ENCODE results near the gene TBX2. TPM values are rescaled to one million over a fixed set of nuclear protein-coding genes. Genes with fewer than 3 reads are reported as not detected.

TBX2 gene
- polyA plus RNA-seq, 1 donor (not counting 4 experiments of a cell fraction or from before 2014, with no cell fraction given) = not detected

DNA sequence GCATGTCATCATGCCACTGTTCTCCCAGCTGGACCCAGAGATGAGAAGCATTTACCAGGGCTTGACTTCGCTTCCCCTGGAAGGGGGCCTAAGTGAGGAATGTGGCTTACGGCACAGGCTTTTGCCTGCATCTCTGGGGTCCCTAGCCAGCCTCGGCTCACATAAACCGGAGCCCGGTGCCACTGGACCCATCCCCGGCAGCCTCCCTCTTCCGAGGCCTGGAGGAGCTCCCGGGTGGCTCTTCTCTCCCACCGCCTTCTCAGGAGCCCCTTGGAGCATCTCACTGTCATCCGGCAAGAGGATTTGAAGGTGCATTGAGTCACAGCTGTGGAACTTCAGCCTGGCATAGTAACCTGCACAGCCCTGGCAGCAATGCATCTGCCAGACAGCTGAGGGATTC is 29.9 kb upstream of the TBX2 start:
- no peaks in the 10 kb centered on the region for H3K79me2 ChIP-seq (ENCODE audit: control insufficient read depth, insufficient read depth, low read length)
- H3K9ac ChIP-seq (ENCODE audit: control insufficient read depth, extremely low read depth, insufficient read depth, low read length) = no peak overlapping the region
- no peaks in the 10 kb centered on the region for H3K9me3 ChIP-seq (ENCODE audit: control insufficient read depth, low read depth, low read length)
- no peaks in the 10 kb centered on the region for H3K27me3 ChIP-seq (ENCODE audit: control insufficient read depth, extremely low read depth, insufficient read depth, low read length)
- H4K20me1 ChIP-seq (ENCODE audit: control insufficient read depth, extremely low read depth, insufficient read depth, low read length) = no peaks in the 10 kb centered on the region
- no peak for DNase-seq (ENCODE audit: low read depth, low spot score)
- no peak for FAIRE-seq
- H3K4me2 ChIP-seq (ENCODE audit: control insufficient read depth, extremely low read depth, insufficient read depth, low read depth, low read length) = no peak overlapping the region
- no peaks in the 10 kb centered on the region for H3K4me1 ChIP-seq (ENCODE audit: control insufficient read depth, extremely low read depth, insufficient read depth, low read length)
- no peak overlapping the region for H3K27ac ChIP-seq (ENCODE audit: control insufficient read depth, insufficient read depth, low read length)
- H3K9me1 ChIP-seq (ENCODE audit: control insufficient read depth, extremely low read depth, insufficient read depth, low read length) = no peaks in the 10 kb centered on the region
- no peaks in the 10 kb centered on the region for H3K36me3 ChIP-seq (ENCODE audit: control insufficient read depth in 2 of 2, extremely low read depth in 1 of 2, insufficient read depth in 2 of 2, low read length in 2 of 2)
- dilution Hi-C loops (cut with MboI; ENCODE audit: extremely low pct_ligation_motif_present, low sequenced_read_pairs) = no loop called here
- TF ChIP-seq, protein P1, sequence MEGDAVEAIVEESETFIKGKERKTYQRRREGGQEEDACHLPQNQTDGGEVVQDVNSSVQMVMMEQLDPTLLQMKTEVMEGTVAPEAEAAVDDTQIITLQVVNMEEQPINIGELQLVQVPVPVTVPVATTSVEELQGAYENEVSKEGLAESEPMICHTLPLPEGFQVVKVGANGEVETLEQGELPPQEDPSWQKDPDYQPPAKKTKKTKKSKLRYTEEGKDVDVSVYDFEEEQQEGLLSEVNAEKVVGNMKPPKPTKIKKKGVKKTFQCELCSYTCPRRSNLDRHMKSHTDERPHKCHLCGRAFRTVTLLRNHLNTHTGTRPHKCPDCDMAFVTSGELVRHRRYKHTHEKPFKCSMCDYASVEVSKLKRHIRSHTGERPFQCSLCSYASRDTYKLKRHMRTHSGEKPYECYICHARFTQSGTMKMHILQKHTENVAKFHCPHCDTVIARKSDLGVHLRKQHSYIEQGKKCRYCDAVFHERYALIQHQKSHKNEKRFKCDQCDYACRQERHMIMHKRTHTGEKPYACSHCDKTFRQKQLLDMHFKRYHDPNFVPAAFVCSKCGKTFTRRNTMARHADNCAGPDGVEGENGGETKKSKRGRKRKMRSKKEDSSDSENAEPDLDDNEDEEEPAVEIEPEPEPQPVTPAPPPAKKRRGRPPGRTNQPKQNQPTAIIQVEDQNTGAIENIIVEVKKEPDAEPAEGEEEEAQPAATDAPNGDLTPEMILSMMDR (optimal IDR thresholded peaks at IDR 0.05 in 1 of 3, IDR thresholded peaks at IDR 0.05 in 1 of 3, conservative IDR thresholded peaks at IDR 0.05 in 1 of 3; ENCODE audit: extremely low read depth in 1 of 3, insufficient read depth in 2 of 3, low read length in 3 of 3) = no peak
- no peak for TF ChIP-seq EZH2 (IDR thresholded peaks at IDR 0.05; ENCODE audit: low read length)
- no peak overlapping the region for H3K4me3 ChIP-seq (ENCODE audit: control insufficient read depth in 2 of 3, extremely low read depth in 1 of 3, insufficient read depth in 2 of 3, low read depth in 1 of 3, low read length in 3 of 3)
- no peak overlapping the region for H2AFZ ChIP-seq (ENCODE audit: control insufficient read depth, low read length)

DNA sequence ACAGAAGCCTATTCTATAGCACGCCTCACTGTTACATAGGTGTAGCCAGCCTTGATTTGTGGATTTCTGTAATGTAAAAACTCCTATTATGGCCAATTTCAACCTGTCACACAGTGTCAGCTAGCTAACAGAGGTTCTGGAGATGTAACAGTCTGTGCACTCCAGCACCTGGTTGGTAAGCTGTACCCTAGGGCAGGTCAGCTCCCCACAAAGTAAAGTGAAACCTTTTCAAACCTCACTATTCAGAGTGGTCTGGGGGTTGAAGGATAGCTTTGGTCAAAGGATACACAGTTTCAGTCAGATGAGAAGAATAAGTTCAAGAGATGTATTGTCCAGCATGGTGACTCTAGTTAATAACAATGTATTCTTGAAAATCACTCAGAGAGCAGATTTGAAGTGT is 28.5 kb upstream of the TBX2 start:
- H2AFZ ChIP-seq (ENCODE audit: control insufficient read depth, low read length) = no peak overlapping the region
- DNase-seq (ENCODE audit: low read depth, low spot score) = no peak
- no peaks in the 10 kb centered on the region for H3K4me1 ChIP-seq (ENCODE audit: control insufficient read depth, extremely low read depth, insufficient read depth, low read length)
- FAIRE-seq = no peak
- H3K4me2 ChIP-seq (ENCODE audit: control insufficient read depth, extremely low read depth, insufficient read depth, low read depth, low read length) = no peak overlapping the region
- H3K79me2 ChIP-seq (ENCODE audit: control insufficient read depth, insufficient read depth, low read length) = no peaks in the 10 kb centered on the region
- H3K9ac ChIP-seq (ENCODE audit: control insufficient read depth, extremely low read depth, insufficient read depth, low read length) = no peak overlapping the region
- H3K36me3 ChIP-seq (ENCODE audit: control insufficient read depth in 2 of 2, extremely low read depth in 1 of 2, insufficient read depth in 2 of 2, low read length in 2 of 2) = no peaks in the 10 kb centered on the region
- no peak overlapping the region for H3K4me3 ChIP-seq (ENCODE audit: control insufficient read depth in 2 of 3, extremely low read depth in 1 of 3, insufficient read depth in 2 of 3, low read depth in 1 of 3, low read length in 3 of 3)
- no peaks in the 10 kb centered on the region for H3K27me3 ChIP-seq (ENCODE audit: control insufficient read depth, extremely low read depth, insufficient read depth, low read length)
- no peaks in the 10 kb centered on the region for H3K9me3 ChIP-seq (ENCODE audit: control insufficient read depth, low read depth, low read length)
- TF ChIP-seq EZH2 (IDR thresholded peaks at IDR 0.05; ENCODE audit: low read length) = no peak
- TF ChIP-seq, protein P1 (optimal IDR thresholded peaks at IDR 0.05 in 1 of 3, IDR thresholded peaks at IDR 0.05 in 1 of 3, conservative IDR thresholded peaks at IDR 0.05 in 1 of 3; ENCODE audit: extremely low read depth in 1 of 3, insufficient read depth in 2 of 3, low read length in 3 of 3) = no peak
- H4K20me1 ChIP-seq (ENCODE audit: control insufficient read depth, extremely low read depth, insufficient read depth, low read length) = no peaks in the 10 kb centered on the region
- no peak overlapping the region for H3K27ac ChIP-seq (ENCODE audit: control insufficient read depth, insufficient read depth, low read length)
- no peaks in the 10 kb centered on the region for H3K9me1 ChIP-seq (ENCODE audit: control insufficient read depth, extremely low read depth, insufficient read depth, low read length)
- dilution Hi-C loops (cut with MboI; ENCODE audit: extremely low pct_ligation_motif_present, low sequenced_read_pairs) = no loop called here

All from keratinocyte (primary cell).